H1 (cell line): Measurements from ENCODE around the gene TBC1D19. TPM values are rescaled to one million over a fixed set of nuclear protein-coding genes. Genes with fewer than 3 reads are reported as not detected.

Experiments
- CTCF ChIA-PET: fragments of 300-600 bp; sonication (Branson Sonifier 250); formaldehyde crosslinking; loops from one replicate; lab custom pipeline; 2021; ENCODE audit not compliant: partially characterized antibody; lab: Charles Lee
- POLR2A ChIA-PET: fragments of 300-600 bp; sonication (Branson Sonifier 250); formaldehyde crosslinking; loops from one replicate; lab custom pipeline; 2021; ENCODE audit warnings: inconsistent platforms; ENCODE audit not compliant: partially characterized antibody; lab: Charles Lee
- DNase-seq, 2 experiments: peaks; one replicate each; pipeline versions ENCODE4 v3.0.0 to v3.0.0-alpha.2; 2010 to 2022; ENCODE audit warnings: low spot score in 2 of 2, low read depth in 1 of 2, mixed read lengths in 1 of 2
- FAIRE-seq: peaks from 2 replicates; lab custom pipeline; 2011; peaks lifted over from hg19 to GRCh38; lab: Jason Lieb, UNC
- H2AFZ ChIP-seq: 2 replicates; pipeline ENCODE4 v1.8.1; 2012; ENCODE audit warnings: low read length, inconsistent platforms
- H2AK5ac ChIP-seq: 2 replicates; pipeline ENCODE4 v1.6.1; 2013; ENCODE audit warnings: low read depth, low read length
- H2BK120ac ChIP-seq: replicated peaks from 2 replicates; pipeline ENCODE3; 2013; ENCODE audit warnings: low read depth, low read length, inconsistent platforms
- H2BK12ac ChIP-seq: 2 replicates; pipeline ENCODE4 v1.6.1; 2013; ENCODE audit warnings: low read depth, low read length
- H2BK15ac ChIP-seq: 2 replicates; pipeline ENCODE4 v1.6.1; 2013; ENCODE audit warnings: low read length
- H2BK20ac ChIP-seq: 2 replicates; pipeline ENCODE4 v1.6.1; 2013; ENCODE audit warnings: low read length
- H2BK5ac ChIP-seq: 2 replicates; pipeline ENCODE4 v1.6.1; 2013; ENCODE audit warnings: low read depth, low read length
- H3K14ac ChIP-seq: 2 replicates; pipeline ENCODE4 v1.6.1; 2013; ENCODE audit warnings: inconsistent platforms; ENCODE audit not compliant: insufficient read length
- H3K18ac ChIP-seq: 2 replicates; pipeline ENCODE4 v1.6.1; 2013; ENCODE audit warnings: low read length; ENCODE audit errors: extremely low read depth
- H3K23ac ChIP-seq: 2 replicates; pipeline ENCODE4 v1.6.1; 2013; ENCODE audit warnings: inconsistent platforms; ENCODE audit not compliant: insufficient read length
- H3K23me2 ChIP-seq: 2 replicates; pipeline ENCODE4 v1.6.1; 2013; ENCODE audit warnings: low read depth, low read length
- H3K27ac ChIP-seq: 2 replicates; pipeline ENCODE4 v1.6.1; 2011; ENCODE audit warnings: low read depth, low read length, inconsistent platforms
- H3K27me3 ChIP-seq, 4 experiments: replicated peaks in 1 of 4; 1 replicate in 1 of 4; 2 replicates in 3 of 4; pipeline versions ENCODE4 v1.6.1 to v1.8.1; 2011 to 2013; ENCODE audit warnings: low read length in 3 of 4, mild to moderate bottlenecking in 3 of 4, inconsistent platforms in 2 of 4, mixed read lengths in 2 of 4, moderate library complexity in 1 of 4; ENCODE audit not compliant: control insufficient read depth in 3 of 4, insufficient read depth in 3 of 4; ENCODE audit errors: extremely low read depth in 1 of 4
- H3K36me3 ChIP-seq, 4 experiments: 2 replicates each; pipeline versions ENCODE4 v1.6.1 to v1.8.1; 2011 to 2013; ENCODE audit warnings: mild to moderate bottlenecking in 4 of 4, low read length in 3 of 4, moderate library complexity in 2 of 4, control low read depth in 1 of 4, inconsistent platforms in 1 of 4; ENCODE audit not compliant: insufficient read depth in 4 of 4, control insufficient read depth in 2 of 4
- H3K4ac ChIP-seq: replicated peaks from 2 replicates; pipeline ENCODE3; 2013; ENCODE audit warnings: low read length, low read depth, mixed read lengths, inconsistent platforms; ENCODE audit not compliant: insufficient read length
- H3K4me1 ChIP-seq, 4 experiments: replicated peaks in 1 of 4; 1 replicate in 1 of 4; 2 replicates in 3 of 4; pipeline versions ENCODE4 v1.6.1 to v1.8.1; 2011 to 2013; ENCODE audit warnings: low read length in 3 of 4, inconsistent platforms in 2 of 4, mixed read lengths in 1 of 4; ENCODE audit not compliant: insufficient read depth in 4 of 4, control insufficient read depth in 3 of 4
- H3K4me2 ChIP-seq, 2 experiments: 2 replicates each; pipeline versions ENCODE4 v1.6.1 to v1.8.1; 2011 to 2013; ENCODE audit warnings: low read depth in 2 of 2, low read length in 2 of 2, control low read depth in 1 of 2, inconsistent platforms in 1 of 2, mild to moderate bottlenecking in 1 of 2; ENCODE audit not compliant: insufficient read depth in 1 of 2
- H3K4me3 ChIP-seq, 4 experiments: fragments of 200-600, 300-600 bp in 1 of 4; sonication (generic), shearing (Covaris generic), sonication (Bioruptor Twin) in 1 of 4; 2 replicates each; pipeline versions ENCODE4 v1.5.1 to v1.8.1; 2011 to 2016; ENCODE audit warnings: low read length in 4 of 4, low read depth in 3 of 4, control low read depth in 2 of 4, inconsistent platforms in 2 of 4, mild to moderate bottlenecking in 2 of 4, mixed read lengths in 1 of 4, moderate library complexity in 1 of 4; ENCODE audit not compliant: insufficient read depth in 2 of 4; ENCODE audit errors: extremely low read depth in 1 of 4
- H3K56ac ChIP-seq: replicated peaks from 2 replicates; pipeline ENCODE3; 2013; ENCODE audit warnings: low read depth, mild to moderate bottlenecking, mixed read lengths, low read length, inconsistent platforms; ENCODE audit not compliant: insufficient read length
- H3K79me1 ChIP-seq: 2 replicates; pipeline ENCODE4 v1.6.1; 2013; ENCODE audit warnings: low read depth, low read length, control low read depth
- H3K79me2 ChIP-seq, 2 experiments: 2 replicates each; pipeline versions ENCODE4 v1.6.1 to v1.8.1; 2012 to 2013; ENCODE audit warnings: low read length in 2 of 2, mild to moderate bottlenecking in 2 of 2, inconsistent platforms in 1 of 2; ENCODE audit not compliant: insufficient read depth in 2 of 2, control insufficient read depth in 1 of 2
- H3K9ac ChIP-seq, 4 experiments: replicated peaks in 1 of 4; 1 replicate in 1 of 4; 2 replicates in 3 of 4; pipeline versions ENCODE4 v1.6.1 to v1.8.1; 2011 to 2013; ENCODE audit warnings: low read depth in 3 of 4, low read length in 3 of 4, control low read depth in 2 of 4, mild to moderate bottlenecking in 2 of 4, moderate library complexity in 2 of 4, inconsistent platforms in 1 of 4; ENCODE audit errors: extremely low read depth in 1 of 4
- H3K9me3 ChIP-seq, 2 experiments: 2 replicates each; pipeline versions ENCODE4 v1.6.1 to v1.8.1; 2012 to 2013; ENCODE audit warnings: mild to moderate bottlenecking in 2 of 2, moderate library complexity in 2 of 2, control low read depth in 1 of 2, inconsistent platforms in 1 of 2, low read depth in 1 of 2, low read length in 1 of 2, mixed read lengths in 1 of 2; ENCODE audit not compliant: insufficient read depth in 2 of 2
- H4K20me1 ChIP-seq, 2 experiments: replicated peaks in 1 of 2; 2 replicates each; pipeline versions ENCODE3 to v1.8.1; 2011 to 2013; ENCODE audit warnings: inconsistent platforms in 2 of 2, low read length in 2 of 2, mild to moderate bottlenecking in 1 of 2; ENCODE audit not compliant: insufficient read depth in 2 of 2, control insufficient read depth in 1 of 2
- H4K5ac ChIP-seq: 2 replicates; pipeline ENCODE4 v1.6.1; 2013; ENCODE audit warnings: low read length, low read depth, mixed read lengths, inconsistent platforms; ENCODE audit not compliant: insufficient read length
- H4K8ac ChIP-seq: 2 replicates; pipeline ENCODE4 v1.8.0; 2013; ENCODE audit warnings: mild to moderate bottlenecking, moderate library complexity, low read length, inconsistent platforms; ENCODE audit not compliant: insufficient read depth; ENCODE audit errors: extremely low read depth
- H4K91ac ChIP-seq: replicated peaks from 2 replicates; pipeline ENCODE3; 2013; ENCODE audit warnings: low read length, mixed read lengths, inconsistent platforms; ENCODE audit not compliant: insufficient read length
- FOSL1 ChIP-seq: IDR thresholded peaks from 2 replicates; pipeline ENCODE4 v1.6.1; 2011; ENCODE audit warnings: mild to moderate bottlenecking, low read depth, low read length, moderate library complexity; ENCODE audit not compliant: insufficient read depth
- HDAC6 ChIP-seq: IDR thresholded peaks from one replicate; pipeline ENCODE4 v1.7.1; 2012; ENCODE audit warnings: low read depth, mild to moderate bottlenecking, inconsistent platforms, low read length, moderate library complexity
- MAX ChIP-seq: IDR thresholded peaks from 2 replicates; pipeline ENCODE4 v1.6.1; 2012; ENCODE audit warnings: inconsistent platforms
- NRF1 ChIP-seq: IDR thresholded peaks from 2 replicates; pipeline ENCODE4 v1.6.1; 2011; ENCODE audit warnings: mild to moderate bottlenecking, low read depth, low read length, improper control_type of control experiment
- POU5F1 ChIP-seq: IDR thresholded peaks from 2 replicates; pipeline ENCODE4 v1.6.1; 2011; ENCODE audit warnings: low read depth, mild to moderate bottlenecking, low read length, moderate library complexity
- RBBP5 ChIP-seq: IDR thresholded peaks from 2 replicates; pipeline ENCODE4 v1.7.1; 2012; ENCODE audit warnings: low read depth, mild to moderate bottlenecking, inconsistent platforms, low read length, moderate library complexity, borderline replicate concordance
- RFX5 ChIP-seq: IDR thresholded peaks from 2 replicates; pipeline ENCODE4 v1.6.1; 2011; ENCODE audit warnings: low read depth, low read length, improper control_type of control experiment, borderline replicate concordance
- SIN3A ChIP-seq, 2 experiments: IDR thresholded peaks in 1 of 2; conservative IDR thresholded peaks in 1 of 2; 2 replicates each; pipeline ENCODE4 v1.6.1; 2011 to 2012; ENCODE audit warnings: low read length in 2 of 2, improper control_type of control experiment in 1 of 2, low read depth in 1 of 2, mild to moderate bottlenecking in 1 of 2
- SIRT6 ChIP-seq: IDR thresholded peaks from one replicate; pipeline ENCODE4 v1.7.1; 2012; ENCODE audit warnings: low read length, inconsistent platforms
- WGBS, 2 experiments: shearing (Covaris generic) in 1 of 2; methylation state at CpG; one replicate each; pipeline versions ENCODE4 v1.1.6 to v1.1.7; 2013 to 2015; ENCODE audit warnings: low lambda C conversion rate in 2 of 2, mixed read lengths in 2 of 2, inconsistent platforms in 1 of 2, low coverage in 1 of 2, missing lambda C conversion rate in 1 of 2; ENCODE audit not compliant: insufficient replicate concordance in 2 of 2, insufficient coverage in 1 of 2, insufficient read length in 1 of 2; ENCODE audit errors: extremely low coverage in 1 of 2, missing lambda C conversion rate in 1 of 2; 5-methylcytosine and 5-hydroxymethylcytosine counted together
- polyA plus RNA-seq, 7 experiments: library from polyadenylated mRNA; depleted of rRNA in 3 of 7; stranded (reverse) in 5 of 7; unstranded in 2 of 7; fragments of >200 nt in 5 of 7; fragments of 200-250 nt in 2 of 7; gene quantifications; 1 replicate in 5 of 7; 2 replicates in 1 of 7; 4 replicates in 1 of 7; pipeline versions ENCODE4 v1.2.1 to v1.2.3, GENCODE V29; 2011 to 2013; ENCODE audit warnings: missing spikeins in 2 of 7, mixed read lengths in 2 of 7
- total RNA-seq: library from RNA; stranded (reverse); fragmentation: NEBNext Ultra II Directional; extraction: Animal tissue kit (Norgen Biotek cat#: 25700); gene quantifications from 2 replicates; pipeline ENCODE4 v1.2.1, GENCODE V29; 2021

The TBC1D19 gene
- total and polyA plus RNA-seq, 2 of the 8 experiments (the other 6 are each of a cell fraction or from before 2014, with no cell fraction given), result 1.9 to 3.5 TPM

DNA sequence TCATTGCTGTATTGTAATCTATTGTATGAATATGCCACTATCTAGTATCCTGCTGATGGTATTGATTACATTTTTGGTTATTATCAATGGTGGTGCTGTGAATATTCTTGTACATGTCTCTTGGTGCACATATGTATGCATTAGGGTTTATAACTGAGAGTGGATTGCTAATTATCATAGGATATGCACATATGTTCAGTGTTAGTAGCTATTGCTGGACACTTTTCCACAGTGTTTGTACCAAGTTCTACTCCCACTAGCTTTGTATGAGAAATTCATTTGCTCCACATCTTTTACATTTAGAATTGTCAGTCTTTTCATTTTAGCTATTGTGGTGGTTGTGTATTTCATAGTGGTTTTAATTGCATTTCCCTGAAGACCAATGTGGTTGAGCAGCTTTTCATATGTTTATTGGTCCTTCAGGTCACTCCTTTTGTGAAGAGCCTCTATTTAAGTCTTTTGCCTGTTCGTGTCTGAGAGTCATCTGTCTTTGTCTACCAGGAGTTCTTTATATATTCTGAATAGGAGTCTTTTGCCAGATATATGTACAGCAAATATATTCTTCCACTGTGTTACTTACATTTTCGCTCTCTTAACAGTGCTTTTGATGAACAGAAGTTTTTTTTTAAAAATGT lies 87.1 kb downstream of the TBC1D19 start:
- H3K4me3 ChIP-seq, result no peak overlapping the region
- FAIRE-seq, result no peak
- POLR2A ChIA-PET, result no interaction called here
- no peak for TF ChIP-seq HDAC6
- TF ChIP-seq FOSL1, result no peak
- no peak for TF ChIP-seq MAX
- TF ChIP-seq POU5F1, result no peak
- TF ChIP-seq RFX5, result no peak
- TF ChIP-seq SIN3A (conservative IDR thresholded peaks at IDR 0.05 in 1 of 2, IDR thresholded peaks at IDR 0.05 in 1 of 2; ENCODE audit: low read depth in 1 of 2, low read length in 2 of 2), result no peak
- TF ChIP-seq NRF1, result no peak
- TF ChIP-seq SIRT6, result no peak
- no peak for TF ChIP-seq RBBP5

More for the DNA sequence above, 87.1 kb downstream of the TBC1D19 start:
- DNase-seq, result no peak
- no peaks in the 10 kb centered on the region; a peak in 1 of 7 replicates for H3K4me1 ChIP-seq
- H2AK5ac ChIP-seq, result no peak overlapping the region
- H2BK120ac ChIP-seq, result no peak overlapping the region
- H2BK15ac ChIP-seq, result no peak overlapping the region
- no peak overlapping the region for H3K14ac ChIP-seq
- H3K27me3 ChIP-seq, result peaks cover 0 to 2% (median 0%) of the 10 kb centered on the region in 4 experiments; a peak in 1 of 7 replicates
- H2AFZ ChIP-seq, result no peak overlapping the region
- H3K4ac ChIP-seq, result no peak overlapping the region
- H3K79me1 ChIP-seq, result no peaks in the 10 kb centered on the region
- no peak overlapping the region for H2BK20ac ChIP-seq
- 57% methylated on average over 2 of the region's 2 CpGs; no CpG with 5 or more reads in 1 of the 2 experiments for WGBS, 2 experiments
- no peak overlapping the region for H2BK12ac ChIP-seq
- no peaks in the 10 kb centered on the region for H3K23me2 ChIP-seq
- CTCF ChIA-PET, result interaction anchor here (1.1 kb wide), 1 partner anchor 11 kb away, joined by 3 read pairs; no protein-coding TSS in a partner anchor
- H2BK5ac ChIP-seq, result no peak overlapping the region
- no peak overlapping the region for H3K27ac ChIP-seq
- H3K79me2 ChIP-seq, result no peaks in the 10 kb centered on the region
- H3K9me3 ChIP-seq, result no peaks in the 10 kb centered on the region
- no peak overlapping the region for H4K8ac ChIP-seq
- no peak overlapping the region for H3K9ac ChIP-seq
- H4K20me1 ChIP-seq, result no peaks in the 10 kb centered on the region
- H3K4me2 ChIP-seq, result no peak overlapping the region
- no peak overlapping the region for H3K23ac ChIP-seq
- H3K18ac ChIP-seq, result no peak overlapping the region
- no peaks in the 10 kb centered on the region for H3K36me3 ChIP-seq
- H4K5ac ChIP-seq, result no peak overlapping the region
- no peak overlapping the region for H4K91ac ChIP-seq
- no peak overlapping the region for H3K56ac ChIP-seq
